GM23338 (cell line): ENCODE data around the gene GLT6D1. TPM values are rescaled to one million over a fixed set of nuclear protein-coding genes. Genes with fewer than 3 reads are reported as not detected.

Experiments
- ATAC-seq: fragments of 200-7000 bp; cut with Tn5 transposase; 3 replicates; pipeline ENCODE4 v1.9.1; 2020
- DNase-seq: peaks from one replicate; pipeline ENCODE4 v3.0.0-alpha.2; 2015; ENCODE audit warnings: low spot score
- H2AFZ ChIP-seq: fragments of 200-600 bp; sonication (generic); 2 replicates; pipeline ENCODE4 v1.8.0; 2016; ENCODE audit warnings: antibody characterized with exemption, mild to moderate bottlenecking, moderate library complexity
- H3F3A ChIP-seq: fragments of 200-600 bp; sonication (generic); replicated peaks from 2 replicates; pipeline ENCODE4 v1.8.0; 2017; ENCODE audit warnings: antibody characterized with exemption, mixed run types, low read depth
- H3K27ac ChIP-seq: fragments of 200-600 bp; sonication (generic); 2 replicates; pipeline ENCODE4 v1.6.1; 2016; ENCODE audit warnings: low read depth
- H3K27me3 ChIP-seq: fragments of 200-600 bp; sonication (generic); 2 replicates; pipeline ENCODE4 v1.8.0; 2016; ENCODE audit warnings: mild to moderate bottlenecking, mixed run types, moderate library complexity; ENCODE audit not compliant: insufficient read depth
- H3K36me3 ChIP-seq: fragments of 200-600 bp; sonication (generic); 2 replicates; pipeline ENCODE4 v1.8.0; 2016; ENCODE audit warnings: mild to moderate bottlenecking; ENCODE audit not compliant: insufficient read depth
- H3K4me1 ChIP-seq: fragments of 200-600 bp; sonication (generic); 2 replicates; pipeline ENCODE4 v1.8.0; 2016; ENCODE audit warnings: mild to moderate bottlenecking, moderate library complexity; ENCODE audit not compliant: insufficient read depth
- H3K4me2 ChIP-seq: fragments of 200-600 bp; sonication (generic); 2 replicates; pipeline ENCODE4 v1.7.1; 2017; ENCODE audit warnings: mixed run types
- H3K4me3 ChIP-seq: fragments of 200-600 bp; sonication (generic); 2 replicates; pipeline ENCODE4 v1.6.1; 2016; ENCODE audit warnings: mixed run types
- H3K79me2 ChIP-seq: fragments of 200-600 bp; sonication (generic); replicated peaks from 2 replicates; pipeline ENCODE4 v1.8.0; 2017; ENCODE audit warnings: mild to moderate bottlenecking; ENCODE audit not compliant: insufficient read depth
- H3K9me2 ChIP-seq: fragments of 200-600 bp; sonication (generic); 2 replicates; pipeline ENCODE4 v1.8.0; 2017; ENCODE audit not compliant: insufficient read depth
- H4K20me1 ChIP-seq: fragments of 200-600 bp; sonication (generic); replicated peaks from 2 replicates; pipeline ENCODE4 v1.8.0; 2017; ENCODE audit warnings: mild to moderate bottlenecking; ENCODE audit not compliant: insufficient read depth
- H3K27ac Mint-ChIP-seq: 2 replicates; pipeline ENCODE4 v1.8.0; 2020; ENCODE audit warnings: inconsistent platforms, mild to moderate bottlenecking, moderate library complexity, mixed read lengths
- H3K27me3 Mint-ChIP-seq: 3 replicates; pipeline ENCODE4 v1.8.0; 2022; ENCODE audit warnings: low read depth, mild to moderate bottlenecking, moderate library complexity, mixed read lengths, inconsistent platforms; ENCODE audit not compliant: insufficient read depth, poor library complexity
- H3K36me3 Mint-ChIP-seq: 3 replicates; pipeline ENCODE4 v1.8.0; 2021; ENCODE audit warnings: low read depth, mild to moderate bottlenecking, inconsistent platforms, moderate library complexity, mixed read lengths
- H3K4me1 Mint-ChIP-seq: 3 replicates; pipeline ENCODE4 v1.8.0; 2020; ENCODE audit warnings: mild to moderate bottlenecking, inconsistent platforms, mixed read lengths
- H3K4me3 Mint-ChIP-seq: 3 replicates; pipeline ENCODE4 v1.8.0; 2021; ENCODE audit warnings: moderate library complexity, mild to moderate bottlenecking, inconsistent platforms, mixed read lengths
- H3K9me3 Mint-ChIP-seq: 3 replicates; pipeline ENCODE4 v1.8.0; 2020; ENCODE audit warnings: moderate library complexity, mild to moderate bottlenecking, inconsistent platforms, mixed read lengths
- CREB1 ChIP-seq: fragments of 250-450 bp; sonication (Bioruptor Pico); IDR thresholded peaks from 2 replicates; pipeline ENCODE4 v1.5.0; 2020; ENCODE audit warnings: low read depth, mild to moderate bottlenecking, moderate library complexity
- EZH2 ChIP-seq: fragments of 200-600 bp; sonication (generic); IDR thresholded peaks from one replicate; pipeline ENCODE4 v1.8.0; 2017; ENCODE audit warnings: antibody characterized with exemption, mild to moderate bottlenecking, low read depth; ENCODE audit not compliant: unreplicated experiment
- JUNB ChIP-seq: IDR thresholded peaks from one replicate; pipeline ENCODE4 v1.6.1; 2016; ENCODE audit warnings: antibody characterized with exemption; ENCODE audit not compliant: unreplicated experiment
- NANOG ChIP-seq: IDR thresholded peaks from 2 replicates; pipeline ENCODE4 v1.6.1; 2016; ENCODE audit warnings: antibody characterized with exemption, borderline replicate concordance
- STAT1 ChIP-seq: IDR thresholded peaks from one replicate; pipeline ENCODE4 v1.6.1; 2016; ENCODE audit warnings: antibody characterized with exemption; ENCODE audit not compliant: unreplicated experiment
- ZNF331 ChIP-seq: fragments of 250-450 bp; sonication (Bioruptor Pico); IDR thresholded peaks from 2 replicates; pipeline ENCODE4 v1.5.0; 2020; ENCODE audit warnings: low read depth, mild to moderate bottlenecking, moderate library complexity
- polyA plus RNA-seq: library from polyadenylated mRNA; unstranded; fragments of >200 nt; fragmentation: Nextera tagmentation; extraction: Ambion mirVana; gene quantifications from 2 replicates; pipeline ENCODE4 v1.2.1, GENCODE V29; 2016
- total RNA-seq: library from RNA; depleted of rRNA; stranded (reverse); fragments of >200 nt; shearing (Covaris generic); gene quantifications from 2 replicates; pipeline ENCODE4 v1.2.3, GENCODE V29; 2014
- TF ChIP-seq, protein P1 (sequence below): IDR thresholded peaks from one replicate; pipeline ENCODE4 v1.6.1; 2018; ENCODE audit warnings: antibody characterized with exemption; ENCODE audit not compliant: unreplicated experiment
- TF ChIP-seq, protein P2 (sequence below): fragments of 250-450 bp; sonication (Bioruptor Pico); IDR thresholded peaks from 2 replicates; pipeline ENCODE4 v1.5.0; 2020; ENCODE audit warnings: mild to moderate bottlenecking, moderate library complexity
- TF ChIP-seq, protein P3 (sequence below), 2 experiments: fragments of 200-600 bp in 1 of 2; sonication (generic) in 1 of 2; conservative IDR thresholded peaks; 2 replicates each; pipeline versions ENCODE4 v1.5.1 to v1.6.1; 2016 to 2017; ENCODE audit warnings: antibody characterized with exemption in 2 of 2, low read depth in 2 of 2, mild to moderate bottlenecking in 2 of 2, moderate library complexity in 1 of 2

GLT6D1 gene
- total and polyA plus RNA-seq, 2 experiments from 2014 or later = not detected

DNA sequence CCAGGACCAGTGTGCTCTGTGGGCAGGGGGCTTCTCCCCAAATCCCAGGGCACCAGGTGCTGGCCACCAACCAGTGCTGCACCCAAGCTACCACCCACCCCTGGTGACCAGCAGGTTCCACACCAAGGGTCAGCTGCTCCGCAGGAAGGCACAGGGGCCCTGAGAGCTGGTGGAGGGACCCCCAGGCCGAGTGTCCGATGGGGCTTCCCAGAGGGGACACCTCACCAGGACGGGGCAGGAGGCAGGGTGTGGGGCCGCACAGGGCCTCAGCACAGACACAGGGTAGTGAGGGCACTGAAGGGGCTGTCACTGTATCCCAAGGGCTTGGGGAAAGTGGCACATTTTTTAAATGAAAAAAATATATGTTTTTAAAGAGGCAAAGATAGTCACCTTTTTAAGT, 41.8 kb upstream of the GLT6D1 start:
- Histone ChIP-seq H3K9me2 (no peaks in the 10 kb centered on the region), H4K20me1 (no peaks in the 10 kb centered on the region), H3K79me2 (no peaks in the 10 kb centered on the region), H3F3A (no peaks in the 10 kb centered on the region), H3K27me3 (no peaks in the 10 kb centered on the region), H3K36me3 (no peaks in the 10 kb centered on the region), H3K4me1 (no peaks in the 10 kb centered on the region; the same call in 1 of the 2 replicates), H3K27ac (no peak overlapping the region), H3K4me3 (no peak overlapping the region), H2AFZ (no peak overlapping the region), H3K4me2 (no peak overlapping the region)
- Mint-ChIP-seq H3K4me1 (peaks cover 8% of the 10 kb centered on the region), H3K36me3 (no peaks in the 10 kb centered on the region), H3K9me3 (peaks cover 4% of the 10 kb centered on the region; the same call in 1 of the 3 replicates), H3K27ac (no peak overlapping the region), H3K4me3 (no peak overlapping the region), H3K27me3 (peaks cover 3% of the 10 kb centered on the region)
- TF ChIP-seq, protein P1, sequence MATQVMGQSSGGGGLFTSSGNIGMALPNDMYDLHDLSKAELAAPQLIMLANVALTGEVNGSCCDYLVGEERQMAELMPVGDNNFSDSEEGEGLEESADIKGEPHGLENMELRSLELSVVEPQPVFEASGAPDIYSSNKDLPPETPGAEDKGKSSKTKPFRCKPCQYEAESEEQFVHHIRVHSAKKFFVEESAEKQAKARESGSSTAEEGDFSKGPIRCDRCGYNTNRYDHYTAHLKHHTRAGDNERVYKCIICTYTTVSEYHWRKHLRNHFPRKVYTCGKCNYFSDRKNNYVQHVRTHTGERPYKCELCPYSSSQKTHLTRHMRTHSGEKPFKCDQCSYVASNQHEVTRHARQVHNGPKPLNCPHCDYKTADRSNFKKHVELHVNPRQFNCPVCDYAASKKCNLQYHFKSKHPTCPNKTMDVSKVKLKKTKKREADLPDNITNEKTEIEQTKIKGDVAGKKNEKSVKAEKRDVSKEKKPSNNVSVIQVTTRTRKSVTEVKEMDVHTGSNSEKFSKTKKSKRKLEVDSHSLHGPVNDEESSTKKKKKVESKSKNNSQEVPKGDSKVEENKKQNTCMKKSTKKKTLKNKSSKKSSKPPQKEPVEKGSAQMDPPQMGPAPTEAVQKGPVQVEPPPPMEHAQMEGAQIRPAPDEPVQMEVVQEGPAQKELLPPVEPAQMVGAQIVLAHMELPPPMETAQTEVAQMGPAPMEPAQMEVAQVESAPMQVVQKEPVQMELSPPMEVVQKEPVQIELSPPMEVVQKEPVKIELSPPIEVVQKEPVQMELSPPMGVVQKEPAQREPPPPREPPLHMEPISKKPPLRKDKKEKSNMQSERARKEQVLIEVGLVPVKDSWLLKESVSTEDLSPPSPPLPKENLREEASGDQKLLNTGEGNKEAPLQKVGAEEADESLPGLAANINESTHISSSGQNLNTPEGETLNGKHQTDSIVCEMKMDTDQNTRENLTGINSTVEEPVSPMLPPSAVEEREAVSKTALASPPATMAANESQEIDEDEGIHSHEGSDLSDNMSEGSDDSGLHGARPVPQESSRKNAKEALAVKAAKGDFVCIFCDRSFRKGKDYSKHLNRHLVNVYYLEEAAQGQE = no peak
- TF ChIP-seq NANOG = no peak
- TF ChIP-seq ZNF331 (CRISPR knock-in tag) = no peak
- no peak for TF ChIP-seq CREB1
- DNase-seq (no peak), ATAC-seq (no peak)

DNA sequence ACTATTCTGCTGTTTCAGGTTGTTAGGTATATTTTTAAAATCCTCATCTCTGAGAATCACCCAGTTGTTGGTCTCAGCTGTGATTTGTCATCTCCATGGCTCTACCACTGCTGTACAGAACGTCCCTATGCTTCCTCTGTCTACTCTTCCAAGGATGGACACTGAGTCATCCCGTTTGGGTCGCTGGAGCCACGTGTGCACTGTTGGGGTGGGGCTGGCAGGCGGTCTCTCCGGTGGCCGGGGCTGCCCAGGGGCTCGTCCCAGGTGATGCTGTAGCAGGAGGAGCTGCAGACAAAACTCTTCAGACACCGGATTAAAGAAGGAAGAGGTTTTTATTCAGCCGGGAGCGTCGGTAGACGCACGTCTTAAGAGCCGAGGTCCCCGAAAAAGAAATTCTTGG, 40.7 kb upstream of the GLT6D1 start:
- Histone ChIP-seq H3K9me2 (no peaks in the 10 kb centered on the region), H3K36me3 (no peaks in the 10 kb centered on the region), H4K20me1 (no peaks in the 10 kb centered on the region), H2AFZ (no peak overlapping the region; the same call in 1 of the 2 replicates), H3F3A (no peaks in the 10 kb centered on the region), H3K4me3 (no peak overlapping the region), H3K4me2 (no peak overlapping the region), H3K79me2 (no peaks in the 10 kb centered on the region), H3K4me1 (no peaks in the 10 kb centered on the region; the same call in 1 of the 2 replicates), H3K27me3 (no peaks in the 10 kb centered on the region), H3K27ac (no peak overlapping the region)
- peaks cover 8% of the 10 kb centered on the region for H3K4me1 Mint-ChIP-seq
- DNase-seq (no peak), ATAC-seq (no peak; the same call in 2 of the 3 replicates)
- H3K36me3 Mint-ChIP-seq = no peaks in the 10 kb centered on the region
- H3K27ac Mint-ChIP-seq = no peak overlapping the region
- H3K27me3 Mint-ChIP-seq = peaks cover 3% of the 10 kb centered on the region
- H3K4me3 Mint-ChIP-seq = no peak overlapping the region
- H3K9me3 Mint-ChIP-seq = peaks cover 4% of the 10 kb centered on the region; the same call in 1 of the 3 replicates
- TF ChIP-seq, protein P2, sequence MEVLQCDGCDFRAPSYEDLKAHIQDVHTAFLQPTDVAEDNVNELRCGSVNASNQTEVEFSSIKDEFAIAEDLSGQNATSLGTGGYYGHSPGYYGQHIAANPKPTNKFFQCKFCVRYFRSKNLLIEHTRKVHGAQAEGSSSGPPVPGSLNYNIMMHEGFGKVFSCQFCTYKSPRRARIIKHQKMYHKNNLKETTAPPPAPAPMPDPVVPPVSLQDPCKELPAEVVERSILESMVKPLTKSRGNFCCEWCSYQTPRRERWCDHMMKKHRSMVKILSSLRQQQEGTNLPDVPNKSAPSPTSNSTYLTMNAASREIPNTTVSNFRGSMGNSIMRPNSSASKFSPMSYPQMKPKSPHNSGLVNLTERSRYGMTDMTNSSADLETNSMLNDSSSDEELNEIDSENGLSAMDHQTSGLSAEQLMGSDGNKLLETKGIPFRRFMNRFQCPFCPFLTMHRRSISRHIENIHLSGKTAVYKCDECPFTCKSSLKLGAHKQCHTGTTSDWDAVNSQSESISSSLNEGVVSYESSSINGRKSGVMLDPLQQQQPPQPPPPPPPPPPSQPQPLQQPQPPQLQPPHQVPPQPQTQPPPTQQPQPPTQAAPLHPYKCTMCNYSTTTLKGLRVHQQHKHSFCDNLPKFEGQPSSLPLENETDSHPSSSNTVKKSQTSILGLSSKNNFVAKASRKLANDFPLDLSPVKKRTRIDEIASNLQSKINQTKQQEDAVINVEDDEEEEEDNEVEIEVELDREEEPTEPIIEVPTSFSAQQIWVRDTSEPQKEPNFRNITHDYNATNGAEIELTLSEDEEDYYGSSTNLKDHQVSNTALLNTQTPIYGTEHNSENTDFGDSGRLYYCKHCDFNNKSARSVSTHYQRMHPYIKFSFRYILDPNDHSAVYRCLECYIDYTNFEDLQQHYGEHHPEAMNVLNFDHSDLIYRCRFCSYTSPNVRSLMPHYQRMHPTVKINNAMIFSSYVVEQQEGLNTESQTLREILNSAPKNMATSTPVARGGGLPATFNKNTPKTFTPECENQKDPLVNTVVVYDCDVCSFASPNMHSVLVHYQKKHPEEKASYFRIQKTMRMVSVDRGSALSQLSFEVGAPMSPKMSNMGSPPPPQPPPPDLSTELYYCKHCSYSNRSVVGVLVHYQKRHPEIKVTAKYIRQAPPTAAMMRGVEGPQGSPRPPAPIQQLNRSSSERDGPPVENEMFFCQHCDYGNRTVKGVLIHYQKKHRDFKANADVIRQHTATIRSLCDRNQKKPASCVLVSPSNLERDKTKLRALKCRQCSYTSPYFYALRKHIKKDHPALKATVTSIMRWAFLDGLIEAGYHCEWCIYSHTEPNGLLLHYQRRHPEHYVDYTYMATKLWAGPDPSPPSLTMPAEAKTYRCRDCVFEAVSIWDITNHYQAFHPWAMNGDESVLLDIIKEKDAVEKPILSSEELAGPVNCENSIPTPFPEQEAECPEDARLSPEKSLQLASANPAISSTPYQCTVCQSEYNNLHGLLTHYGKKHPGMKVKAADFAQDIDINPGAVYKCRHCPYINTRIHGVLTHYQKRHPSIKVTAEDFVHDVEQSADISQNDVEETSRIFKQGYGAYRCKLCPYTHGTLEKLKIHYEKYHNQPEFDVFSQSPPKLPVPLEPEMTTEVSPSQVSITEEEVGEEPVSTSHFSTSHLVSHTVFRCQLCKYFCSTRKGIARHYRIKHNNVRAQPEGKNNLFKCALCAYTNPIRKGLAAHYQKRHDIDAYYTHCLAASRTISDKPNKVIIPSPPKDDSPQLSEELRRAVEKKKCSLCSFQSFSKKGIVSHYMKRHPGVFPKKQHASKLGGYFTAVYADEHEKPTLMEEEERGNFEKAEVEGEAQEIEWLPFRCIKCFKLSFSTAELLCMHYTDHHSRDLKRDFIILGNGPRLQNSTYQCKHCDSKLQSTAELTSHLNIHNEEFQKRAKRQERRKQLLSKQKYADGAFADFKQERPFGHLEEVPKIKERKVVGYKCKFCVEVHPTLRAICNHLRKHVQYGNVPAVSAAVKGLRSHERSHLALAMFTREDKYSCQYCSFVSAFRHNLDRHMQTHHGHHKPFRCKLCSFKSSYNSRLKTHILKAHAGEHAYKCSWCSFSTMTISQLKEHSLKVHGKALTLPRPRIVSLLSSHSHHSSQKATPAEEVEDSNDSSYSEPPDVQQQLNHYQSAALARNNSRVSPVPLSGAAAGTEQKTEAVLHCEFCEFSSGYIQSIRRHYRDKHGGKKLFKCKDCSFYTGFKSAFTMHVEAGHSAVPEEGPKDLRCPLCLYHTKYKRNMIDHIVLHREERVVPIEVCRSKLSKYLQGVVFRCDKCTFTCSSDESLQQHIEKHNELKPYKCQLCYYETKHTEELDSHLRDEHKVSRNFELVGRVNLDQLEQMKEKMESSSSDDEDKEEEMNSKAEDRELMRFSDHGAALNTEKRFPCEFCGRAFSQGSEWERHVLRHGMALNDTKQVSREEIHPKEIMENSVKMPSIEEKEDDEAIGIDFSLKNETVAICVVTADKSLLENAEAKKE (CRISPR knock-in tag) = no peak
- TF ChIP-seq CREB1 (no peak), NANOG (no peak), STAT1 (no peak), ZNF331 (CRISPR knock-in tag) (no peak), EZH2 (no peak), JUNB (no peak)
- TF ChIP-seq, protein P3, sequence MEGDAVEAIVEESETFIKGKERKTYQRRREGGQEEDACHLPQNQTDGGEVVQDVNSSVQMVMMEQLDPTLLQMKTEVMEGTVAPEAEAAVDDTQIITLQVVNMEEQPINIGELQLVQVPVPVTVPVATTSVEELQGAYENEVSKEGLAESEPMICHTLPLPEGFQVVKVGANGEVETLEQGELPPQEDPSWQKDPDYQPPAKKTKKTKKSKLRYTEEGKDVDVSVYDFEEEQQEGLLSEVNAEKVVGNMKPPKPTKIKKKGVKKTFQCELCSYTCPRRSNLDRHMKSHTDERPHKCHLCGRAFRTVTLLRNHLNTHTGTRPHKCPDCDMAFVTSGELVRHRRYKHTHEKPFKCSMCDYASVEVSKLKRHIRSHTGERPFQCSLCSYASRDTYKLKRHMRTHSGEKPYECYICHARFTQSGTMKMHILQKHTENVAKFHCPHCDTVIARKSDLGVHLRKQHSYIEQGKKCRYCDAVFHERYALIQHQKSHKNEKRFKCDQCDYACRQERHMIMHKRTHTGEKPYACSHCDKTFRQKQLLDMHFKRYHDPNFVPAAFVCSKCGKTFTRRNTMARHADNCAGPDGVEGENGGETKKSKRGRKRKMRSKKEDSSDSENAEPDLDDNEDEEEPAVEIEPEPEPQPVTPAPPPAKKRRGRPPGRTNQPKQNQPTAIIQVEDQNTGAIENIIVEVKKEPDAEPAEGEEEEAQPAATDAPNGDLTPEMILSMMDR (conservative IDR thresholded peaks at IDR 0.05; ENCODE audit: low read depth in 2 of 2) = no peak
